ENCODE data around the gene ATP2B2. TPM values are rescaled to one million over a fixed set of nuclear protein-coding genes. Genes with fewer than 3 reads are reported as not detected.

ATP2B2 gene
- total RNA-seq, 4 donors from 2014 or later: 0.29 to 9.5 (median 4.4) TPM

DNA sequence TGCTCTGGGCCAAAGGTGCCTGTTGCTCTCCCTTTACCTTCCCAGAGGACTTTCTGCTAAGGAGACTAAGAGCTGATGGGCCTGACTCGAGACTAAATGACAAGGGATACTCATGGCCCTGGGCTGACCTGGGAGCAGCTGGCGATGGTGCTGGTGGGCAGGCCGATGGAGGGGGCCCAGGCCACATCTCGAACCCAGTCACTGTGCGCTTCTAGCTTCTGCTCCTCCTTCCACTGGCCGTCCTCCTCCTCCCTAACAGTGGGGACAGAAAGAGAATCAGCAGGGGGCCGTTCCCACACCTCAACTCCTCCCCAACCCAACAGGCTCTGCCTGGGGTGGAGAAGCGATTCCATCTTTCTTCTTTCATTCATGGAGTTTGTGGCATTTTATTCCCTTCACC, 200.5 kb downstream of the ATP2B2 start:
- DNase-seq: no peak
- Histone ChIP-seq H3K36me3 (no peaks in the 10 kb centered on the region), H3K4me3 (no peak overlapping the region), H3K9me3 (no peaks in the 10 kb centered on the region), H3K4me1 (no peaks in the 10 kb centered on the region), H3K27ac (no peak overlapping the region), H3K27me3 (no peaks in the 10 kb centered on the region)
- intact Hi-C loops (cut with DNase I; ENCODE audit: low total_unique reads): no loop called here
- TF ChIP-seq, protein P1, sequence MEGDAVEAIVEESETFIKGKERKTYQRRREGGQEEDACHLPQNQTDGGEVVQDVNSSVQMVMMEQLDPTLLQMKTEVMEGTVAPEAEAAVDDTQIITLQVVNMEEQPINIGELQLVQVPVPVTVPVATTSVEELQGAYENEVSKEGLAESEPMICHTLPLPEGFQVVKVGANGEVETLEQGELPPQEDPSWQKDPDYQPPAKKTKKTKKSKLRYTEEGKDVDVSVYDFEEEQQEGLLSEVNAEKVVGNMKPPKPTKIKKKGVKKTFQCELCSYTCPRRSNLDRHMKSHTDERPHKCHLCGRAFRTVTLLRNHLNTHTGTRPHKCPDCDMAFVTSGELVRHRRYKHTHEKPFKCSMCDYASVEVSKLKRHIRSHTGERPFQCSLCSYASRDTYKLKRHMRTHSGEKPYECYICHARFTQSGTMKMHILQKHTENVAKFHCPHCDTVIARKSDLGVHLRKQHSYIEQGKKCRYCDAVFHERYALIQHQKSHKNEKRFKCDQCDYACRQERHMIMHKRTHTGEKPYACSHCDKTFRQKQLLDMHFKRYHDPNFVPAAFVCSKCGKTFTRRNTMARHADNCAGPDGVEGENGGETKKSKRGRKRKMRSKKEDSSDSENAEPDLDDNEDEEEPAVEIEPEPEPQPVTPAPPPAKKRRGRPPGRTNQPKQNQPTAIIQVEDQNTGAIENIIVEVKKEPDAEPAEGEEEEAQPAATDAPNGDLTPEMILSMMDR (IDR thresholded peaks at IDR 0.05): no peak
- TF ChIP-seq POLR2A (IDR thresholded peaks at IDR 0.05): no peak

DNA sequence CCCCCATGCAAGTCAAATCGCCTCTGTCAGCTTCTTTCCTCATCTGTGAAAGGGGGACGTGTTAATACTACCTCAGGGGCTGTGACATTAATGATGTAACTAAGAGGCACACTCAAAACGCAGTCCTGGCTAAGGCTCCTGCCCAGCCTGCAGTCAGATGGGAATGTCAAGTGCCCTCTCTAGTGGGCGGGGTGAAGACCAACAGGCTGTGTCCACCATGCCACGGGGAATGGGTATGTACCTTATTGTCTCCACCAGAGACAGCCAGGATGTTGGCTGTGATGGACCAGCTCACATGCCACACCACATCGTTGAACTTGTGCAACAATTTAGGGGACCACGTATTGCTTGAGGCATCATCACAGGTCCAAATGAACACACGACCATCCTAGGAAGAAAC, 201.6 kb downstream of the ATP2B2 start:
- no peaks in the 10 kb centered on the region for H3K9me3 ChIP-seq
- H3K27ac ChIP-seq: no peak overlapping the region
- TF ChIP-seq, protein P1 (IDR thresholded peaks at IDR 0.05): no peak
- no peak for TF ChIP-seq POLR2A (IDR thresholded peaks at IDR 0.05)
- DNase-seq: no peak
- H3K4me3 ChIP-seq: no peak overlapping the region
- H3K4me1 ChIP-seq: no peaks in the 10 kb centered on the region
- intact Hi-C loops (cut with DNase I; ENCODE audit: low total_unique reads): no loop called here
- H3K36me3 ChIP-seq: no peaks in the 10 kb centered on the region
- H3K27me3 ChIP-seq: no peaks in the 10 kb centered on the region

DNA sequence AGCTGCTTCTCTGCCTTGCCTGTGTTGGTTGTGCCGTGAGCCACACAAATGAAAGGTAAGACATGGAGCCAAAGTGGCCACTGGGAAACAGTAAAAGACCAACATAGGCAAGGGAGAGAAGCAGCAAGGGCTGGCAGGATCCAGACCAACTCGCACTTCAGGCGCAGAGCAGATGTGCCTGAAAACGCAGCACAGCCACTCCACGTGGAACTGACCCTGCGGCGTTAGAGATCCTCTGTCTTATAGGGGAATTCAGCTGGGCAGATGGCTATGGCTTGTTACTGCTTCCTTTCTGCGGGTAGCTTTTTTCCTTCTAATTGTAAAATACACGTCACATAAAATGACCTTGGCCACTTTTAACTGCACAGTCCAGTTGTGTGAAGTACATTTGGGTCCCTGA, 202.3 kb downstream of the ATP2B2 start:
- Histone ChIP-seq H3K27me3 (no peaks in the 10 kb centered on the region), H3K4me1 (no peaks in the 10 kb centered on the region), H3K9me3 (no peaks in the 10 kb centered on the region), H3K4me3 (no peak overlapping the region), H3K27ac (no peak overlapping the region), H3K36me3 (no peaks in the 10 kb centered on the region)
- DNase-seq: no peak
- intact Hi-C loops (cut with DNase I; ENCODE audit: low total_unique reads): no loop called here
- TF ChIP-seq, protein P1 (IDR thresholded peaks at IDR 0.05): no peak
- no peak for TF ChIP-seq POLR2A (IDR thresholded peaks at IDR 0.05)

DNA sequence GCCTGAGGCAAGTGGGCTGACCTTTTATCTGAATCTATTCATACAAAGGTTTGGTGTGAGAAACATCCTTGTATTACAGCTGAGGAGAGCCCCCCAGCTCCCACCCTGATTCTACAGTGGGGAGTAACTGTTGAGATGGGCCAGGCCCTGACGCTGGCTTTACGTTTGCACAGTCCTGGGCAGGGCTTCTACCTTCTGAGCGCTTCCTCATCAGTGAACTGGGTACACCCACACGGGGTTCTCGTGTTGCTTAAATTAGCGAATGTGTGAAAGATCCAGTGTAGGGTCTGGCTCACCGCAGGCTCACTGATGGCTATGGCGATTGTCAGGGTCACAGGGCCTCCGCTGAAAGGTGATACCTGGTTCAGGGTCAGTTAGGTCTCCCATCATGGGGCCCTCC, 205.3 kb downstream of the ATP2B2 start:
- H3K4me1 ChIP-seq: no peaks in the 10 kb centered on the region
- intact Hi-C loops (cut with DNase I; ENCODE audit: low total_unique reads): no loop called here
- TF ChIP-seq, protein P1 (IDR thresholded peaks at IDR 0.05): no peak
- no peak for TF ChIP-seq POLR2A (IDR thresholded peaks at IDR 0.05)
- DNase-seq: no peak
- H3K27ac ChIP-seq: no peak overlapping the region
- H3K4me3 ChIP-seq: no peak overlapping the region
- H3K9me3 ChIP-seq: no peaks in the 10 kb centered on the region
- no peaks in the 10 kb centered on the region for H3K36me3 ChIP-seq
- H3K27me3 ChIP-seq: no peaks in the 10 kb centered on the region

DNA sequence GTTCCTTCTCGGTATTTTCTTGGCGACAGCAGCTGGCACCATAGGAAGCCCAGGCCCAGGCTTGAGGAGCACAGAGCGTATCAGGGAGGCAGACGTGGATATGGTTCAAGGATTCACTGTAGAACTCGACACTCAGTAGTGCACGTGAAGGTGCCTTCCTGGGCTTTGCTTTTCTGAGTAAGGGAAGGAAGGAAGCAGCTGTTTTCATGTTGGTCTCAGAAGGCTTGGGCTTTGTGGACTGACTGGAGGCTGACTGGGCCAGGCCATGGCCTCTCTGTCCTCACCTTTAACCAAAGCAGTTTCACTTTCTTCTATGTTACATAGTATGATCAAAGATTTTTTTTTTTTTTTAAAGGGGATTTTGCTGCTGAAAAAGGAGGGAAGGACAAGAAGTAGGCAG, 205.7 kb downstream of the ATP2B2 start:
- Histone ChIP-seq H3K4me1 (no peaks in the 10 kb centered on the region), H3K27me3 (no peaks in the 10 kb centered on the region), H3K9me3 (no peaks in the 10 kb centered on the region), H3K36me3 (no peaks in the 10 kb centered on the region), H3K27ac (no peak overlapping the region), H3K4me3 (no peak overlapping the region)
- no peak for DNase-seq
- intact Hi-C loops (cut with DNase I; ENCODE audit: low total_unique reads): no loop called here
- TF ChIP-seq POLR2A (IDR thresholded peaks at IDR 0.05): no peak
- TF ChIP-seq, protein P1 (IDR thresholded peaks at IDR 0.05): no peak

All from uterus (tissue), 4 donors.